Measurements from ENCODE around the gene TGFB3.

DNA sequence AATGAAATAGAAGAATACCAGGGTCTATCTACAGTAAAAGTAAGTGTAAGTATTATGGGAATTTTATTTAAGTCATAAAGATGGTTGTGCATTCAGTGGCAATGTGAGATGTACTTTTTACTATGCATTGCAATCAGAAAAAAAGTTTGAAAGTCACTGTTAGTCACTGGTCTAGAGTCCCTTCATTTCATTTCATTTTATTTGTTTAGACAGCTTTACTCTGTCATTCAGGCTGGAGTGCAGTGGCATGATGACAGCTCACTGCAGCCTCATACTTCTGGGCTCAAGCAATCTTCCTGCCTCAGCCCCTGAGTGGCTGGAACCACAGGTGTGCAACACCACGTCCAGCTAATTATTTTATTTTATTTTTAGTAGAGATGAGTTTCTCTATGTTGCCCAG is 42.6 kb downstream of the TGFB3 start:
- no peak for TF ChIP-seq POLR2A (IDR thresholded peaks at IDR 0.05; ENCODE audit: low read length)
- no peak for TF ChIP-seq GATA1 (IDR thresholded peaks at IDR 0.05; ENCODE audit: low read depth, low read length)

Measured in erythroblast (primary cell).